Measurements from ENCODE around the gene CRAT.

- TF ChIP-seq CTCF (conservative IDR thresholded peaks at IDR 0.05; ENCODE audit: low read depth, low read length) (no peak), EZH2phosphoT487 (IDR thresholded peaks at IDR 0.05; ENCODE audit: borderline replicate concordance, low read length) (no peak)
These were observed at the start of gene CRAT, which contains the start of gene PTPA for GRCh38 chr9:129110740-129111527.
